ENCODE results near the gene OASL. TPM values are rescaled to one million over a fixed set of nuclear protein-coding genes. Genes with fewer than 3 reads are reported as not detected.

Gene OASL
- total RNA-seq, 1 experiment from 2014 or later, result not detected

- H2BK120ac ChIP-seq (ENCODE audit: low read depth, low read length, poor library complexity, severe bottlenecking), result no peak overlapping the region
- no peak overlapping the region for H3K9ac ChIP-seq (ENCODE audit: extremely low read depth, insufficient read length, low read length)
- H4K91ac ChIP-seq (ENCODE audit: insufficient read length, low read depth, low read length), result no peak overlapping the region
- no peak overlapping the region for H2BK15ac ChIP-seq (ENCODE audit: low read depth, low read length)
- no peaks in the 10 kb centered on the region for H3K27me3 ChIP-seq (ENCODE audit: insufficient read depth, low read length)
- WGBS (ENCODE audit: extremely low coverage, insufficient read length, low lambda C conversion rate), result no CpG with 5 or more reads among the region's 3 CpGs
- no peak overlapping the region for H3K27ac ChIP-seq (ENCODE audit: insufficient read length, low read depth, low read length)
- H3K36me3 Mint-ChIP-seq (ENCODE audit: insufficient read depth in 1 of 3, low read depth in 3 of 3), result peaks cover 3 to 13% (median 11%) of the 10 kb centered on the region in 3 experiments; a peak in 6 of 7 replicates
- H2AK5ac ChIP-seq (ENCODE audit: insufficient read length, low read length), result no peak overlapping the region
- no peaks in the 10 kb centered on the region for H3K79me1 ChIP-seq (ENCODE audit: insufficient read depth, low read depth, low read length, poor library complexity, severe bottlenecking)
- H3K14ac ChIP-seq (ENCODE audit: insufficient read depth, low read length), result no peak overlapping the region
- no peaks in the 10 kb centered on the region for H4K20me1 ChIP-seq (ENCODE audit: control insufficient read depth, insufficient read depth, insufficient read length)
- H3K27me3 Mint-ChIP-seq (ENCODE audit: low read depth), result peaks cover 5% of the 10 kb centered on the region
- H3K23ac ChIP-seq (ENCODE audit: insufficient read length, low read depth, low read length), result no peak overlapping the region
- no peak overlapping the region for H3K4me2 ChIP-seq (ENCODE audit: insufficient read depth, insufficient read length, low read length)
- no peak overlapping the region for H2BK5ac ChIP-seq (ENCODE audit: insufficient read length, low read length)
- H3K18ac ChIP-seq (ENCODE audit: insufficient read length, low read depth, low read length), result no peak overlapping the region
- no peak overlapping the region for H4K8ac ChIP-seq (replicated peaks; ENCODE audit: insufficient read length, low read depth, low read length)
- no peaks in the 10 kb centered on the region for H3K9me3 ChIP-seq (ENCODE audit: control insufficient read depth, low read depth, low read length)
- no peak overlapping the region for H2BK12ac ChIP-seq (ENCODE audit: insufficient read length, low read depth, low read length)
- H2BK20ac ChIP-seq (ENCODE audit: low read depth, low read length, poor library complexity, severe bottlenecking), result no peak overlapping the region
- no peak overlapping the region for H3K56ac ChIP-seq (ENCODE audit: insufficient read length, low read depth, low read length)
- H4K5ac ChIP-seq (ENCODE audit: insufficient read length, low read depth, low read length), result no peak overlapping the region
- H3K23me2 ChIP-seq (ENCODE audit: insufficient read length, low read depth, low read length, poor library complexity, severe bottlenecking), result no peaks in the 10 kb centered on the region
- TF ChIP-seq, protein P1, sequence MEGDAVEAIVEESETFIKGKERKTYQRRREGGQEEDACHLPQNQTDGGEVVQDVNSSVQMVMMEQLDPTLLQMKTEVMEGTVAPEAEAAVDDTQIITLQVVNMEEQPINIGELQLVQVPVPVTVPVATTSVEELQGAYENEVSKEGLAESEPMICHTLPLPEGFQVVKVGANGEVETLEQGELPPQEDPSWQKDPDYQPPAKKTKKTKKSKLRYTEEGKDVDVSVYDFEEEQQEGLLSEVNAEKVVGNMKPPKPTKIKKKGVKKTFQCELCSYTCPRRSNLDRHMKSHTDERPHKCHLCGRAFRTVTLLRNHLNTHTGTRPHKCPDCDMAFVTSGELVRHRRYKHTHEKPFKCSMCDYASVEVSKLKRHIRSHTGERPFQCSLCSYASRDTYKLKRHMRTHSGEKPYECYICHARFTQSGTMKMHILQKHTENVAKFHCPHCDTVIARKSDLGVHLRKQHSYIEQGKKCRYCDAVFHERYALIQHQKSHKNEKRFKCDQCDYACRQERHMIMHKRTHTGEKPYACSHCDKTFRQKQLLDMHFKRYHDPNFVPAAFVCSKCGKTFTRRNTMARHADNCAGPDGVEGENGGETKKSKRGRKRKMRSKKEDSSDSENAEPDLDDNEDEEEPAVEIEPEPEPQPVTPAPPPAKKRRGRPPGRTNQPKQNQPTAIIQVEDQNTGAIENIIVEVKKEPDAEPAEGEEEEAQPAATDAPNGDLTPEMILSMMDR (conservative IDR thresholded peaks at IDR 0.05), result no peak
- no peaks in the 10 kb centered on the region for H3K79me2 ChIP-seq (ENCODE audit: insufficient read depth, low read length)
- peak overlapping the region in 1 of 3 experiments; percentile 9; a peak in 1 of 7 replicates for H3K27ac Mint-ChIP-seq
- no peak overlapping the region for H2AFZ ChIP-seq (ENCODE audit: low read length)
- H3K4me3 Mint-ChIP-seq, result no peak overlapping the region
- no peak for DNase-seq
- peaks cover 6 to 10% of the 10 kb centered on the region in 2 experiments for H3K4me1 Mint-ChIP-seq
- peaks cover 0 to 3% of the 10 kb centered on the region in 2 experiments; a peak in 2 of 5 replicates for H3K9me3 Mint-ChIP-seq
- no peaks in the 10 kb centered on the region for H3K4me1 ChIP-seq (ENCODE audit: insufficient read depth, low read length)
- H3T11ph ChIP-seq (ENCODE audit: low read length), result no peak overlapping the region
- no peak overlapping the region for H3K4ac ChIP-seq (ENCODE audit: low read depth, low read length)
Measured at GRCh38 chr12:120998435-120998834, 40.6 kb downstream of the OASL start.

Data from H9 (cell line).